SK-N-MC (cell line): Measurements from ENCODE around the gene TMEM219.

Experiments
- DNase-seq: peaks from one replicate; pipeline ENCODE4 v3.0.0-alpha.2; 2011; ENCODE audit warnings: low read depth, low spot score
- H3K27ac ChIP-seq: fragments of 200-600 bp; sonication (generic); 2 replicates; pipeline ENCODE4 v1.5.1; 2016; ENCODE audit warnings: mixed run types
- H3K36me3 ChIP-seq: fragments of 200-600 bp; sonication (generic); 2 replicates; pipeline ENCODE4 v1.6.1; 2017; ENCODE audit warnings: antibody characterized with exemption, low read length, mixed read lengths; ENCODE audit not compliant: insufficient read depth
- H3K4me3 ChIP-seq: fragments of 200-600 bp; sonication (generic); 2 replicates; pipeline ENCODE4 v1.5.1; 2016
- H3K9ac ChIP-seq: fragments of 200-600 bp; sonication (generic); 2 replicates; pipeline ENCODE4 v1.8.0; 2017; ENCODE audit warnings: mixed run types, mixed read lengths; ENCODE audit not compliant: insufficient read length
- H3K9me3 ChIP-seq: fragments of 200-600 bp; sonication (generic); 2 replicates; pipeline ENCODE4 v1.6.1; 2017; ENCODE audit warnings: low read depth, mild to moderate bottlenecking, antibody characterized with exemption, low read length, moderate library complexity, mixed read lengths
- EZH2 ChIP-seq: fragments of 200-600 bp; sonication (generic); IDR thresholded peaks from one replicate; pipeline ENCODE4 v1.6.1; 2017; ENCODE audit warnings: antibody characterized with exemption
- FOXP2 ChIP-seq: optimal IDR thresholded peaks from 2 replicates; pipeline ENCODE3; 2011; ENCODE audit warnings: mild to moderate bottlenecking, moderate library complexity; ENCODE audit not compliant: insufficient read depth; ENCODE audit errors: extremely low read length, control extremely low read depth
- POLR2AphosphoS5 ChIP-seq: IDR thresholded peaks from 2 replicates; pipeline ENCODE4 v1.6.1; 2012; ENCODE audit warnings: mild to moderate bottlenecking, low read depth, low read length, borderline replicate concordance

Gene TMEM219

GRCh38 chr16:29989111-29989858 is 27.4 kb downstream of the TMEM219 start:
- H3K36me3 ChIP-seq = peaks cover 71% of the 10 kb centered on the region

GRCh38 chr16:29990034-29990433 is 28.2 kb downstream of the TMEM219 start:
- Histone ChIP-seq H3K9me3 (no peaks in the 10 kb centered on the region), H3K9ac (no peak overlapping the region), H3K36me3 (peaks cover 64% of the 10 kb centered on the region), H3K4me3 (no peak overlapping the region), H3K27ac (no peak overlapping the region)
- TF ChIP-seq FOXP2 (no peak), POLR2AphosphoS5 (no peak), EZH2 (no peak)
- DNase-seq = no peak

More at GRCh38 chr16:29989111-29989858, 27.4 kb downstream of the TMEM219 start:
- H3K9me3 ChIP-seq = no peaks in the 10 kb centered on the region
- H3K4me3 ChIP-seq = no peak overlapping the region
- H3K27ac ChIP-seq = no peak overlapping the region
- no peak overlapping the region for H3K9ac ChIP-seq
- TF ChIP-seq FOXP2 (no peak), EZH2 (no peak)
- DNase-seq = no peak

- peaks cover 54% of the 10 kb centered on the region for H3K36me3 ChIP-seq
- TF ChIP-seq EZH2 (no peak), FOXP2 (no peak), POLR2AphosphoS5 (no peak)
- no peak overlapping the region for H3K27ac ChIP-seq
- H3K9me3 ChIP-seq = no peaks in the 10 kb centered on the region
- no peak overlapping the region for H3K9ac ChIP-seq
- H3K4me3 ChIP-seq = no peak overlapping the region
- no peak for DNase-seq
Observed at GRCh38 chr16:29990883-29991570, 29.1 kb downstream of the TMEM219 start.

- Histone ChIP-seq H3K4me3 (no peak overlapping the region), H3K9me3 (no peaks in the 10 kb centered on the region), H3K27ac (no peak overlapping the region), H3K9ac (no peak overlapping the region), H3K36me3 (peaks cover 49% of the 10 kb centered on the region)
- DNase-seq = no peak
- TF ChIP-seq EZH2 (no peak), POLR2AphosphoS5 (no peak)
Observed at GRCh38 chr16:29991571-29991904, 29.7 kb downstream of the TMEM219 start.

GRCh38 chr16:29992344-29992967 is 30.6 kb downstream of the TMEM219 start:
- H3K9ac ChIP-seq = no peak overlapping the region
- no peak overlapping the region for H3K4me3 ChIP-seq
- peak overlapping the region; percentile 60; the same call in 1 of the 2 replicates for H3K27ac ChIP-seq
- peaks cover 42% of the 10 kb centered on the region for H3K36me3 ChIP-seq
- TF ChIP-seq POLR2AphosphoS5 = no peak
- no peak for TF ChIP-seq FOXP2
- no peak for TF ChIP-seq EZH2
- H3K9me3 ChIP-seq = no peaks in the 10 kb centered on the region
- DNase-seq = no peak

GRCh38 chr16:29993191-29993902 is 31.5 kb downstream of the TMEM219 start:
- Histone ChIP-seq H3K4me3 (no peak overlapping the region), H3K9ac (no peak overlapping the region), H3K36me3 (peaks cover 48% of the 10 kb centered on the region), H3K27ac (no peak overlapping the region), H3K9me3 (no peaks in the 10 kb centered on the region)
- no peak for TF ChIP-seq EZH2
- no peak for TF ChIP-seq FOXP2
- no peak for TF ChIP-seq POLR2AphosphoS5
- no peak for DNase-seq

- Histone ChIP-seq H3K9ac (peak overlapping the region; percentile 99), H3K27ac (peak overlapping the region; percentile 97), H3K36me3 (peaks cover 44% of the 10 kb centered on the region), H3K9me3 (no peaks in the 10 kb centered on the region), H3K4me3 (peak overlapping the region; percentile 96)
- TF ChIP-seq EZH2 (no peak), POLR2AphosphoS5 (no peak), FOXP2 (no peak)
- DNase-seq = no peak
Observed at GRCh38 chr16:29993903-29994599, 32.2 kb downstream of the TMEM219 start.
